ENCODE data around the gene ARHGEF17.

GRCh38 chr11:73295241-73295995, 12.7 kb upstream of the ARHGEF17 start:
- peak in 1 of 2 donors; percentile 12 for TF ChIP-seq POLR2A (IDR thresholded peaks at IDR 0.05)
- TF ChIP-seq CTCF (IDR thresholded peaks at IDR 0.05), result peak; percentile 62 to 81 (median 74)

Data from Peyer's patch (tissue), 4 donors.